Endometrial microvascular endothelial cells (primary cell): ENCODE data around the gene STXBP5. TPM values are rescaled to one million over a fixed set of nuclear protein-coding genes. Genes with fewer than 3 reads are reported as not detected.
"Not testable (repeated sequence)": the region's sequence is repeated elsewhere in the genome, so short reads cannot be mapped to it uniquely, and the experiment has no call there.

Source experiments
- in situ Hi-C: cut with HindIII; loops from 2 replicates; pipeline ENCODE4 v1.10.0; 2017; ENCODE audit warnings: low sequenced_read_pairs, low pct_unique_long_range_greater_than_20kb; ENCODE audit errors: inconsistent ontology term
- total RNA-seq: library from RNA; depleted of rRNA; stranded (reverse); fragments of >200 nt; gene quantifications from one replicate; pipeline ENCODE4 v1.2.3, GENCODE V29; 2015; ENCODE audit errors: inconsistent ontology term

STXBP5 gene
- total RNA-seq, 1 donor from 2014 or later, result 22.7 TPM

- in situ Hi-C loops, result no loop called here
Observed at GRCh38 chr6:147226163-147226724, 22.0 kb downstream of the STXBP5 start.

- in situ Hi-C loops, result no loop called here
Observed at GRCh38 chr6:147226877-147227276, 22.7 kb downstream of the STXBP5 start.

- in situ Hi-C loops, result no loop called here
Observed at GRCh38 chr6:147227770-147228320, 23.6 kb downstream of the STXBP5 start.

GRCh38 chr6:147231589-147231988 is 27.4 kb downstream of the STXBP5 start:
- in situ Hi-C loops, result no loop called here

- in situ Hi-C loops, result no loop called here
Observed at GRCh38 chr6:147234685-147235084, 30.5 kb downstream of the STXBP5 start.

- in situ Hi-C loops, result no loop called here
Observed at GRCh38 chr6:147238164-147238563, 33.9 kb downstream of the STXBP5 start.

GRCh38 chr6:147238906-147239305 is 34.7 kb downstream of the STXBP5 start:
- in situ Hi-C loops, result no loop called here

- in situ Hi-C loops, result no loop called here
Observed at GRCh38 chr6:147244832-147245231, 40.6 kb downstream of the STXBP5 start.

GRCh38 chr6:147245693-147246092 is 41.5 kb downstream of the STXBP5 start:
- in situ Hi-C loops, result no loop called here

GRCh38 chr6:147246853-147247635 is 42.8 kb downstream of the STXBP5 start:
- in situ Hi-C loops, result no loop called here

GRCh38 chr6:147248859-147249258 is 44.6 kb downstream of the STXBP5 start:
- in situ Hi-C loops, result no loop called here

- in situ Hi-C loops, result no loop called here
Observed at GRCh38 chr6:147251072-147251471, 46.9 kb downstream of the STXBP5 start.

GRCh38 chr6:147254929-147255473 is 50.8 kb downstream of the STXBP5 start:
- in situ Hi-C loops, result not testable (repeated sequence)

- in situ Hi-C loops, result no loop called here
Observed at GRCh38 chr6:147255948-147256674, 51.9 kb downstream of the STXBP5 start.

GRCh38 chr6:147257760-147258159 is 53.5 kb downstream of the STXBP5 start:
- in situ Hi-C loops, result no loop called here

GRCh38 chr6:147260091-147260490 is 55.9 kb downstream of the STXBP5 start:
- in situ Hi-C loops, result no loop called here

- in situ Hi-C loops, result no loop called here
Observed at GRCh38 chr6:147262946-147263345, 58.7 kb downstream of the STXBP5 start.

- in situ Hi-C loops, result no loop called here
Observed at GRCh38 chr6:147266821-147267220, 62.6 kb downstream of the STXBP5 start.

GRCh38 chr6:147267658-147268057 is 63.4 kb downstream of the STXBP5 start:
- in situ Hi-C loops, result no loop called here
